SH-SY5Y (cell line): Measurements from ENCODE around the gene TIMM50.

ENCODE experiments used
- GATA2 ChIP-seq: IDR thresholded peaks from 2 replicates; pipeline ENCODE4 v1.6.1; 2011; ENCODE audit warnings: mild to moderate bottlenecking, low read depth, low read length
- GATA3 ChIP-seq: IDR thresholded peaks from 2 replicates; pipeline ENCODE4 v1.6.1; 2011; ENCODE audit warnings: low read depth, mild to moderate bottlenecking, low read length, moderate library complexity

The TIMM50 gene

DNA sequence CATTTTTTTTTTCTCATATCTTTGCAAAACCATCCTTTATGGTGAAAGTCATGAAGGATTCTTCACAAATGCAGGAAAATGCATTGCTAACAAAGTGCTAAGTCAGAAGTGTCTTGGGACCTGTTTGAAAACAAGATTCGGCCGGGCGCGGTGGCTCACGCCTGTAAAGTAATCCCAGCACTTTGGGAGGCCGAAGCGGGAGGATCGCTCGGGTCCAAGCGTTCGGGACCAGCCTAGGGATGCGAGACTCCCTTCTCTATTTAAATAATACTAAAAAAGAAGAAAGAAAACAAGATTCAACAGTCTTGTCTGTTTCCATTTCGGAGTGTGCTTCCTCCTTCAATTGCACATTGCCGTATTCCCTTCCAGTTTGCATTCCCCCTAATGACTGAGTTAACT, 51.2 kb downstream of the TIMM50 start:
- TF ChIP-seq GATA3 = no peak

DNA sequence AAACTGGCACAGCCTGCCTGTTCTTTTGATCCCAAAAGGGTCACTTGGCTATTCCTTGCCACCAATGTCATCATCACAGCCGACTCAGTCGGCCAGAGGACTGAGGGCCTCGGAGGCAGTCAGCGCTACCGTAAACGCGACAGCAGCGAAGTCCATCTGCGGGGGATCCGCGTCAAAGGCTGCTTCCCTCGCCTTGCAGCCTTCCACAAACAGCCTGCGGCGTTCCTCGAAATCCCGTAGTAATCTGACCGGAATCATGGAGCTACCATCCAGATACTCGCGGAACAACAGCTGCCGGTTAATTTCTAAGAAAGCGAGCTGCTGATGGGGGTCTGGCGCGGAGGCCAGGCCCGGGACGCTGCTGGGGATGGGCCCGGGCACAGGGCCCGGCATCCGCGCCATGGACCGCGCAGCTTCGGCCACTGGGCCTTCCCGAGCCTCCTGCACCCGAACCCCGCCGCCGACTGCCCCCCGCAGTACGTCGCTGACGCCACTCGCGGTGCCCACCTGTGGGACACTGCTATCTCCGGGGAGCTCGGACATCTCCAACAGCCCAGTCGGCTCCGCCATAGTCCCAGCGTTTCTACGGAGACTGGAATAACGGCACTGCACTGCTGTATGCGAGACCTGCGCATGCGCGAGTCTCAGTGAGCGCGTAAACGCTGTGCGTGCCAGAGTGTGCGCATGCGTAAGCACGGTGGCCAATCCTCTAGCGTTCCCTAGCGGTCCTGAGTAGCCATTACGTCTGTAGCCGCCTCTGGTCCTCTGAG, 51.8 kb downstream of the TIMM50 start, which contains the start of gene EID2B:
EID2B (minus strand) TSS at position 620 of the 770 bp plus-strand sequence; CDS start at position 570, 50 bp downstream.
- TF ChIP-seq GATA2 (0 out of 2 replicates have a peak, but pooled peaks have one; percentile 5), GATA3 (no peak)

DNA sequence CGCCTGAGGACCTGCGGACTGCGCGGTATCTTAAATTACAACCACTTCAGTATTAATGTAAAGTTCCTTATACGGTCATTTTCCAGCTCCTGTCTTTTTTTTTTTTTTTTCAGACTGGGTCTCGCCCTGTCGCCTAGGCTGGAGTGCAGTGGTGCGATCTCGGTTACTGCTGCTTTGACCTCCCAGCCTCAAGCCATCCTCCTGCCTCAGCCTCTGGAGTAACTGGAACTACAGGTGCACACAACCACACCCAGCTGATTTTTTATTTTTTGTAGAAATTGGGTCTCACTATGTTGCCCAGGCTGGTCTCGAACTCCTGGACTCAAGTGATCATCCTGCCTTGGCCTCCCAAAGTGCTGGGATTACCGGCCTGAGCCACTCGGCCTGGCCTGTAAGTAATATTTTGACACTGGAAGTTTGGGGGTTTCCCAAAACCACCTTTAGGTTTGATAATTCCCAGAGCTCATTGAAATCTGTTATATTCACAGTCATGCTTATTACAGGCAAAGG, 52.4 kb downstream of the TIMM50 start:
- TF ChIP-seq GATA2 = no peak
- no peak for TF ChIP-seq GATA3

DNA sequence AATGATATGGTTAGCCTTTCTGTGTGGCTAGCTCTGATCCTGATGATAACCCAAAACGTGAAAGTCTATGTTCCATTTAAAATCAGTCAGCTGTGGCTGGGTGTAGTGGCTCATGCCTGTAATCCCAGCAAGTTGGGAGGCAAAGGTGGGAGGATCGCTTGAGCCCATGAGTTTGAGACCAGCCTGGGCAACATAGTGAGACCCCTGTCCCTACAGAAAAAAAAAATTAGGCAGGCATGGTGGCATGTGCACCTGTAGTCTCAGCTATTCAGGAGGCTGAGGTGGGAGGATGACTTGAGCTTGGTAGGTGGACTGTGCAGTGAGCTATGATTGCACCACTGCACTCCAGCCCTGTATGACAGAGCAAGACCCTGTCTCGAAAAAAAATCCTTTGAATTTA, 53.2 kb downstream of the TIMM50 start:
- TF ChIP-seq GATA3 (no peak), GATA2 (no peak)

DNA sequence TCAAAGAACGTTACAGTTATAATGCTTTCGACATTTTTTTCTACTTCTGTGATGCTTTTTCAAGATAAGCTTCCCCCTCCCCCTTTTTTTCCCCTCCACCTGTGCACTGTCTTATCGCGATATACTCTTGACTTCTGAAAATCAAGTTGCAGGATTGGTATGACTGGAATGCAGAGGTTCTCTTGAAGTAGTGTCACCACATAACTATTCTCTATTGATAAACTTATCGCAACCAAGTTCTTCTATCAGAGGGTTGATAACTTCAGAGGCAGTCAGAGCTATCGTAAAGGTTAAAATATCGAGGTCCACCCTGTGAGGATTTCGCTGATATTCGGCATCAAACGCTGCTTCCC, 58.5 kb downstream of the TIMM50 start:
- TF ChIP-seq GATA2 = no peak
- no peak for TF ChIP-seq GATA3

DNA sequence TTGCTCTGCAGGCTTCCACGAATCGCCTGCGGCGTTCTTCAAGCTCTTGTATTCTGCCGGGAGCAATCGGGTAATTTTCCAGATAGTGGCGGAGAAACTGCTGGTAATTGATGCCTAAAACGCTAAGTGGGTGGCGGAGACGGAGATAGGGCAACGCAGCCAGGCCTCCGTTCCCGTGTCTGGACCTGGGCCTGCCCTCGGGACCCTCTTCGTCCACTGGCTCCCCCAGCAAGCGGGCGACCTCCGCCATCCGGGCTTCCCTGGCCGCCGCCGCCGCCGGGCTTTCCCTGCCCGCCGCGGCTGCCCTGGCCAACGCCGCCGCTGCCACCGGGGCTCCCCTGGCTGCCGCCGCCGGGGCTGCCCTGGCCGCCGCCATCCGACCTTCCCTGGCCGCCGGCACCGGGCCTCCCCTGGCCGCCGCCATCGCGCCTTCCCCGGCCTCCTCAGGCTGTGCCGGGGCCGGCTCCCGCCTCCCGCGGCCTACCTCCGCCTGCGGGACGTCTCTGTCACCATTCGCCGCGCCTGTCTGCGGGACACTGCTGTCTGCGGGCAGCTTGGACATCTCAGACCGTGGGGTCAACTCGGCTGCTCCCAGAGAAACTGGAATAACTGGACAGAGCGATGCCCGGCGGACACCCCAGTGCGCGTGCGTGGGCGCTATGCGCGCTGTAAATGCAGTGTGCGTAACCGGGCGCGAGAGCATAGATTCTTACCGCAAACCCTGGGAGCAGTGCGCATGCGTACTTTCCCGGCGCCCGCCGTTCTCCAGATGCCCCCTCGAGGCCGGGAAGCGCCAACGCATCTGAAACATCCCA, 59.1 kb downstream of the TIMM50 start, which contains the start of gene EID2:
EID2 (minus strand) TSS at position 644 of the 815 bp plus-strand sequence; CDS start at position 562, 82 bp downstream.
- TF ChIP-seq GATA2 (no peak; the same call in 1 of the 2 replicates), GATA3 (no peak)

DNA sequence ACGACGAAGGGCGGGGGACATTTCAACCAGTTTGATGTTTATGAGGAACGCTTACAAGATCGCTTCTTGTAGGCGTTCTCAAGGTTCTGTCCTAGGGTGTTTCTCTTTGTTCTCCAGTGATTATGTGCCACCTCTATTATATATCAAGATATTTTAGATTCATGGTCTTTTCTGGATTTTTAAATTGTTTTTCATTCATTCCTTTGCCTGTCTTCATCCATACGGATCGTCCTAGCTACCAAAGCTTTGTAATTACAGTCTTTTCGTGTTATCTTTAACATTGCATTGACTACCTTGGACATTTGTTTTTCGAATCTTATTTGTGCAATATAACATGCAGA, 59.7 kb downstream of the TIMM50 start:
- TF ChIP-seq GATA3 (no peak), GATA2 (no peak)
